Sigmoid colon (tissue), 7 donors: Measurements from ENCODE around the gene ARHGAP45. TPM values are rescaled to one million over a fixed set of nuclear protein-coding genes. Genes with fewer than 3 reads are reported as not detected.

Source experiments
- DNase-seq: peaks from one replicate; pipeline ENCODE4 v3.0.0-alpha.2; 2019
- H3K27ac ChIP-seq, 4 donors: fragments of 200-600 bp; sonication (generic); one replicate each; pipeline ENCODE4 v1.5.1; 2016 to 2019; ENCODE audit warnings: mild to moderate bottlenecking in 1 of 4
- H3K27me3 ChIP-seq, 3 donors: fragments of 200-600 bp; sonication (generic); one replicate each; pipeline ENCODE4 v1.5.1; 2019; ENCODE audit warnings: mild to moderate bottlenecking in 1 of 3
- H3K36me3 ChIP-seq, 4 donors: fragments of 200-600 bp; sonication (generic); one replicate each; pipeline ENCODE4 v1.5.1; 2016 to 2019
- H3K4me1 ChIP-seq, 4 donors: fragments of 200-600 bp; sonication (generic); one replicate each; pipeline ENCODE4 v1.5.1; 2017 to 2019
- H3K4me3 ChIP-seq, 4 donors: fragments of 200-600 bp; sonication (generic); one replicate each; pipeline ENCODE4 v1.5.1; 2017 to 2019; ENCODE audit warnings: mild to moderate bottlenecking in 2 of 4, moderate library complexity in 1 of 4
- H3K9me3 ChIP-seq, 4 donors: fragments of 200-600 bp in 3 of 4; sonication (generic) in 3 of 4; one replicate each; pipeline versions ENCODE4 v1.5.1 to v1.6.1; 2013 to 2019
- EP300 ChIP-seq, 4 donors: sonication (generic); formaldehyde crosslinking; IDR thresholded peaks; one replicate each; pipeline ENCODE4 v1.6.1; 2017; ENCODE audit warnings: antibody characterized with exemption in 4 of 4
- POLR2A ChIP-seq, 2 donors: fragments of 450-650 bp; IDR thresholded peaks; one replicate each; pipeline ENCODE4 v1.6.1; 2016; ENCODE audit warnings: antibody characterized with exemption in 2 of 2, mild to moderate bottlenecking in 2 of 2, moderate library complexity in 2 of 2
- POLR2AphosphoS5 ChIP-seq, 4 donors: sonication (generic); formaldehyde crosslinking; IDR thresholded peaks; one replicate each; pipeline ENCODE4 v1.6.1; 2017; ENCODE audit warnings: antibody characterized with exemption in 4 of 4
- WGBS, 2 donors: extraction: QIAGEN DNeasy Blood & Tissue Kit; methylation state at CpG; one replicate each; pipeline ENCODE4 v1.1.7; 2013; 5-methylcytosine and 5-hydroxymethylcytosine counted together
- intact Hi-C: fragments of 100-400 bp; cut with DNase I; formaldehyde crosslinking; loops from one replicate; pipeline ENCODE4 v1.15.1; 2023
- polyA plus RNA-seq, 3 donors: library from polyadenylated mRNA; stranded (reverse); fragments of 200-250 nt; gene quantifications; one replicate each; pipeline ENCODE4 v1.2.3, GENCODE V29; 2013
- total RNA-seq, 4 donors: library from RNA; depleted of rRNA; stranded (reverse); fragments of >200 nt; gene quantifications; one replicate each; pipeline ENCODE4 v1.1.0, GENCODE V29; 2016
- TF ChIP-seq, protein P1 (sequence below), 4 experiments: fragments of 450-650 bp in 3 of 4; fragments of 200-600 bp in 1 of 4; IDR thresholded peaks; one replicate each; pipeline ENCODE4 v1.5.1; 2016 to 2019; ENCODE audit warnings: antibody characterized with exemption in 4 of 4, mild to moderate bottlenecking in 3 of 4, moderate library complexity in 2 of 4
- donor health status: healthy with polysubstance abuse.
- donor health status: Bipolar disorder and iron deficiency.
- donor health status: healthy.

The ARHGAP45 gene
- total and polyA plus RNA-seq, 7 donors, result 12.8 to 103 (median 21.6) TPM

DNA sequence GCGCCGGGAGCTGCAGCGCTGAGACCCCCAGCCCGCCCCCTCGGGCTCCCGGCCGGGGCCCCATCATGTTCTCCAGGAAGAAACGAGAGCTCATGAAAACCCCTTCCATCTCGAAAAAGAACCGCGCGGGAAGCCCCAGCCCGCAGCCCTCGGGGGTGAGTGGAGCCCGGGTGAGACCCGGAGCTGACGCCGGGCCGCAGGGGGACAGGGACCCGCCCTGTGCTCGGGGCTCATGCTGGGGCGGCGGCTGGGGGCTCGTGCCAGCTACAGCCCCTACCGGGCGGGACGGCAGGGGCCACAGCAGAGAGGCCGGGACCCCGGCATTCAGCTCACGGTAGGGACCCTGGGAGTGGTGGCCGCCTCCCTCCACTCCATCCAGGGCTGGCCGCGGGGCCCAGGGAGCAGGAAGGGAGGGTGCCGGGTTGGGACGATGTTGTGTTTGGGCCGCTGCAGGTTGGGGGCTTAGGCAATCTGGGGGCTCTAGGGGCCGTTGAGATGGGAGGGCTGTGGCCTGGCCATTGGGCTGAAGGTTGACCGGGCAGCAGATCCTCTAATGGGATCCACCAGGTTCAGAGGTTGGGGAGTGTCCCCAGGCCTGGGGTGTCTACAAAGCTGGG, 482 bp downstream of the ARHGAP45 start:
- Histone ChIP-seq H3K27me3 (peaks cover 44 to 83% (median 74%) of the 10 kb centered on the region in 3 donors), H3K4me1 (peaks cover 0 to 52% (median 34%) of the 10 kb centered on the region in 4 donors), H3K36me3 (no peaks in the 10 kb centered on the region), H3K27ac (peak overlapping the region; percentile 23 to 56 (median 45)), H3K4me3 (peak overlapping the region; percentile 2 to 45 (median 36)), H3K9me3 (no peaks in the 10 kb centered on the region)
- DNase-seq, result no peak
- intact Hi-C loops, result no loop called here
- TF ChIP-seq, protein P1, sequence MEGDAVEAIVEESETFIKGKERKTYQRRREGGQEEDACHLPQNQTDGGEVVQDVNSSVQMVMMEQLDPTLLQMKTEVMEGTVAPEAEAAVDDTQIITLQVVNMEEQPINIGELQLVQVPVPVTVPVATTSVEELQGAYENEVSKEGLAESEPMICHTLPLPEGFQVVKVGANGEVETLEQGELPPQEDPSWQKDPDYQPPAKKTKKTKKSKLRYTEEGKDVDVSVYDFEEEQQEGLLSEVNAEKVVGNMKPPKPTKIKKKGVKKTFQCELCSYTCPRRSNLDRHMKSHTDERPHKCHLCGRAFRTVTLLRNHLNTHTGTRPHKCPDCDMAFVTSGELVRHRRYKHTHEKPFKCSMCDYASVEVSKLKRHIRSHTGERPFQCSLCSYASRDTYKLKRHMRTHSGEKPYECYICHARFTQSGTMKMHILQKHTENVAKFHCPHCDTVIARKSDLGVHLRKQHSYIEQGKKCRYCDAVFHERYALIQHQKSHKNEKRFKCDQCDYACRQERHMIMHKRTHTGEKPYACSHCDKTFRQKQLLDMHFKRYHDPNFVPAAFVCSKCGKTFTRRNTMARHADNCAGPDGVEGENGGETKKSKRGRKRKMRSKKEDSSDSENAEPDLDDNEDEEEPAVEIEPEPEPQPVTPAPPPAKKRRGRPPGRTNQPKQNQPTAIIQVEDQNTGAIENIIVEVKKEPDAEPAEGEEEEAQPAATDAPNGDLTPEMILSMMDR (IDR thresholded peaks at IDR 0.05), result no peak
- WGBS, 2 donors, result 3% methylated on average over 38 of the region's 38 CpGs

DNA sequence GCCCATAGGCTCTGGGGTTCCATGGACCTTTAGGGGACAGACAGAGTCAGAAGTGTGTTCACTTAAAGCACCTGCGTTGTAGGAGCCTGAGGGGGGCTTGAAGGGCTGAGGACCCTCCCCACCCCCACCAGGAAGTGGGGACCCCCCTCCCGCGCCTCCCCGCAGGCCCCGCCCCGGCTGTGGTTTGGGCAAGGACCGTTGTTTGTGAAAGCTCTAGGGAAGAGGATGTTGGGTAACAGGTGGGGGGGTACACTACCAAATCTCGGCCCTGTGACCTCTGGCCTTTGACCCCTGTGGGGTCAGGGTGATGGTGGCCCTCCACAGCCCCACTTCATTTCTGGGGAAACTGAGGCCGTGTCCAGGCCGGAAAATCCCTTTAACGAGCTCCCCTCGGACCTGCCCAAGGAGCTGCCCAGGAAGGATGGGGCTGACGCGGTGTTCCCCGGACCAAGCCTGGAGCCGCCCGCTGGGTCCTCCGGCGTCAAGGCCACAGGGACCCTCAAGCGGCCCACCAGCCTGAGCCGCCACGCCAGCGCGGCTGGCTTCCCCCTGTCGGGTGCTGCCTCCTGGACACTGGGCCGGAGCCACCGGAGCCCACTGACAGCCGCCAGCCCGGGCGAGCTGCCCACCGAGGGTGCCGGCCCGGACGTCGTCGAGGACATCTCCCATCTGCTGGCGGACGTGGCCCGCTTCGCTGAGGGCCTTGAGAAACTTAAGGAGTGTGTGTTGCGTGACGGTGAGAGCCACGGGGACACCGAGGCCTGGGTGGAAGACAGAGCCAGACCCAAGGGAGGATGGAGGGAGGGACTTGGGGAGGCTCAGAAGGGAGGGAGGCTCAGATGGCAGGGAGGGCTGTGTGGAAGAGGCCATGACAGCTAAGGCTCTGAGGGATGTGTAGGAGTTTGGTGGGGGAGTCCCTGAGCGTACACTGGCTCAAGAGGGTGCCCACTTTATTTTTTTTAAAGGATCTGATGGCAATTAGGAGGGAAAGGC, 1.3 kb downstream of the ARHGAP45 start:
- intact Hi-C loops, result no loop called here
- Histone ChIP-seq H3K9me3 (no peaks in the 10 kb centered on the region), H3K27me3 (peaks cover 44 to 83% (median 79%) of the 10 kb centered on the region in 3 donors), H3K36me3 (no peaks in the 10 kb centered on the region), H3K27ac (peak overlapping the region; percentile 23 to 56 (median 45)), H3K4me3 (peak overlapping the region in 3 of 4 donors; percentile 29 to 45 (median 43)), H3K4me1 (peaks cover 0 to 52% (median 34%) of the 10 kb centered on the region in 4 donors)
- 45 to 59% methylated on average over 45 of the region's 45 CpGs for WGBS, 2 donors
- TF ChIP-seq EP300 (IDR thresholded peaks at IDR 0.05) (no peak), POLR2AphosphoS5 (IDR thresholded peaks at IDR 0.05) (no peak), POLR2A (IDR thresholded peaks at IDR 0.05) (no peak)
- TF ChIP-seq, protein P1 (IDR thresholded peaks at IDR 0.05), result no peak
- no peak for DNase-seq

DNA sequence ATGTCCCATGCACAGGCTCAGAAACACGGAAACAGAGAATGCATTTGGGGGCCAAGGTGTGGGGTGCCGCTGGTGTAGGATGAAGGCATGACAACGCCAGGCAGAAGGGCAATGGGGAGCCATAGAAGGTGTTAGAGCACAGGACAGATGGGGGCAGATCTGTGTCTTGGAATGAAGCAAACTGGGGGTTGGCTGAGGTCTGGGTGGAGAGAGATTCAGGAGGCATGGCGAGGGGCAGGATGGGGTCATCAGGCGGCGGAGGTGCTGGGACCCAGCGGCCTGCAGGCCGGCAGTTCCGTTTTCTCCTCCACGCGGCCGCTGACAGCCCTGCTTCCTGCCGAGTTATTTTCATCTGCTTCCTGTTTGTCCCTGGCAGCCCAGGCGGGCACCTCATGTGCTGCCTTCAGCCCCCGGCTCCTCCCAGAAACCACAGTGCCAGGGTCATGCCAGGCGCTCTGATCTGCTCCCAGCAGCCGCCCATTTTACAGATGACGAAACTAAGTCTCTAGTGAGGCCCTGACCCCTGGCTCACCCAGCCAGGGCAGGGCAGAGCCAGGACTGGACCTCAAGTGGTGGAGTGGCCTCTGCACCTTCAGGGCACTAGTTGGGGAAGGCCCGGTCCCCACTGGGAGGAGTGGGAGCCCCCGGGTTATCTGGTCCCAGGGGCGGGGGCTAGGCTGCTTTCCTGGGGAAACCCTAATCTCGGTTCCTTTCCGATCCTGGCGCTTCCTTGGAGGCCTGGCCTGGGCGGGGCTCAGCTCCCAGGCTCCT, 2.2 kb downstream of the ARHGAP45 start:
- DNase-seq, result no peak
- Histone ChIP-seq H3K4me3 (peak overlapping the region in 2 of 4 donors; percentile 43 to 45), H3K27ac (peak overlapping the region in 1 of 4 donors; percentile 23)

DNA sequence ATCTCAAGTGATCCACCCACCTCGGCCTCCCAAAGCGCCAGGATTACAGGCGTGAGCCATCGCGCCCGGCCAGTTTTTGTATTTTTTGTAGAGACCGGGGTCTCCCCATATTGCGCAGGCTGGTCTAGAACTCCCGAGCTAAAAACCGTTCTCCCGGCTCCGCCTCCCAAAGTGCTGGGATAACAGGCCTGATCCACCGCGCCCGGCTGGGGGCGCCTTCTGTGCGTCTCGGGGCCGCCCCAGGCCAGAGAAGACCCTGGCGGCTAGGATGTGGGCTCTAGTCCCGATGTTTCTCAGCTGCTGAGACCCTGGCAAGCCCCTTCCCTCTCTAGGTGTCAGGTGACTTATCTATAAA, 3.6 kb downstream of the ARHGAP45 start:
- intact Hi-C loops, result no loop called here
- H3K4me1 ChIP-seq, result peaks cover 0 to 38% (median 22%) of the 10 kb centered on the region in 4 donors
- DNase-seq, result no peak
- H3K27me3 ChIP-seq, result peaks cover 36 to 74% (median 61%) of the 10 kb centered on the region in 3 donors
- H3K36me3 ChIP-seq, result no peaks in the 10 kb centered on the region
- no peak overlapping the region for H3K4me3 ChIP-seq
- WGBS, 2 donors, result 14 to 50% methylated on average over 21 of the region's 21 CpGs
- H3K27ac ChIP-seq, result no peak overlapping the region
- TF ChIP-seq POLR2A (IDR thresholded peaks at IDR 0.05), result no peak
- TF ChIP-seq EP300 (IDR thresholded peaks at IDR 0.05), result no peak
- TF ChIP-seq POLR2AphosphoS5 (IDR thresholded peaks at IDR 0.05), result no peak
- TF ChIP-seq, protein P1 (IDR thresholded peaks at IDR 0.05), result no peak
- H3K9me3 ChIP-seq, result no peaks in the 10 kb centered on the region

More for the DNA sequence above, 2.2 kb downstream of the ARHGAP45 start:
- TF ChIP-seq POLR2AphosphoS5 (IDR thresholded peaks at IDR 0.05), result peak in 1 of 4 donors; percentile 22
- TF ChIP-seq, protein P1 (IDR thresholded peaks at IDR 0.05), result no peak
- H3K4me1 ChIP-seq, result peaks cover 0 to 51% (median 34%) of the 10 kb centered on the region in 4 donors
- H3K36me3 ChIP-seq, result no peaks in the 10 kb centered on the region
- H3K9me3 ChIP-seq, result no peaks in the 10 kb centered on the region
- H3K27me3 ChIP-seq, result peaks cover 42 to 79% (median 75%) of the 10 kb centered on the region in 3 donors
- 11 to 24% methylated on average over 25 of the region's 25 CpGs for WGBS, 2 donors
- intact Hi-C loops, result no loop called here
